Skeletal muscle tissue (tissue), 4 donors: ENCODE measurements around the gene CFAP97. TPM values are rescaled to one million over a fixed set of nuclear protein-coding genes. Genes with fewer than 3 reads are reported as not detected.
A peak's percentile ranks its signal among the peaks of the same experiment; 100 is the strongest.
"Not testable (repeated sequence)": the region's sequence is repeated elsewhere in the genome, so short reads cannot be mapped to it uniquely, and the experiment has no call there.

Experiments used
- H3K27ac ChIP-seq: one replicate; pipeline ENCODE4 v1.7.0; 2013; ENCODE audit warnings: mild to moderate bottlenecking, low read depth, low read length, inconsistent platforms
- H3K27me3 ChIP-seq, 3 donors: one replicate each; pipeline ENCODE4 v1.7.0; 2013; ENCODE audit warnings: low read length in 3 of 3; ENCODE audit not compliant: control insufficient read depth in 3 of 3, insufficient read depth in 3 of 3
- H3K36me3 ChIP-seq, 3 donors: one replicate each; pipeline ENCODE4 v1.7.0; 2013; ENCODE audit warnings: low read length in 3 of 3; ENCODE audit not compliant: control insufficient read depth in 3 of 3, insufficient read depth in 3 of 3
- H3K4me1 ChIP-seq, 3 donors: one replicate each; pipeline ENCODE4 v1.7.0; 2013; ENCODE audit warnings: low read length in 3 of 3, mild to moderate bottlenecking in 3 of 3; ENCODE audit not compliant: control insufficient read depth in 3 of 3, insufficient read depth in 3 of 3
- H3K4me3 ChIP-seq, 3 donors: one replicate each; pipeline ENCODE4 v1.7.0; 2013; ENCODE audit warnings: low read length in 3 of 3
- H3K9ac ChIP-seq, 3 donors: one replicate each; pipeline ENCODE4 v1.7.0; 2013; ENCODE audit warnings: low read length in 3 of 3, mild to moderate bottlenecking in 3 of 3, moderate library complexity in 2 of 3, low read depth in 1 of 3
- H3K9me3 ChIP-seq, 3 donors: one replicate each; pipeline ENCODE4 v1.7.0; 2013; ENCODE audit warnings: low read length in 3 of 3; ENCODE audit not compliant: control insufficient read depth in 3 of 3
- total RNA-seq: library from RNA; depleted of rRNA; stranded (reverse); fragments of >200 nt; gene quantifications from one replicate; pipeline ENCODE4 v1.2.3, GENCODE V29; 2014
- donor health status: Osteomylitis.

The CFAP97 gene
- total RNA-seq, 1 donor from 2014 or later, result 15.1 TPM

- Histone ChIP-seq H3K27me3 (no peaks in the 10 kb centered on the region), H3K27ac (no peak overlapping the region), H3K9ac (peak overlapping the region; percentile 57 to 82 (median 73)), H3K4me3 (peak overlapping the region; percentile 74 to 87 (median 80)), H3K36me3 (no peaks in the 10 kb centered on the region), H3K4me1 (peaks cover 9 to 15% (median 13%) of the 10 kb centered on the region in 3 donors), H3K9me3 (no peaks in the 10 kb centered on the region)
Measured at GRCh38 chr4:185127021-185127925, 76.5 kb downstream of the CFAP97 start.

- no peak overlapping the region for H3K4me3 ChIP-seq
Measured at GRCh38 chr4:185124006-185124405, 79.8 kb downstream of the CFAP97 start.

GRCh38 chr4:185122681-185123345 lies 81.0 kb downstream of the CFAP97 start:
- Histone ChIP-seq H3K4me3 (no peak overlapping the region), H3K9ac (no peak overlapping the region), H3K4me1 (peaks cover 0 to 6% (median 6%) of the 10 kb centered on the region in 3 donors)

More at GRCh38 chr4:185124006-185124405, 79.8 kb downstream of the CFAP97 start:
- Histone ChIP-seq H3K4me1 (peaks cover 7 to 13% (median 12%) of the 10 kb centered on the region in 3 donors), H3K27me3 (no peaks in the 10 kb centered on the region), H3K27ac (no peak overlapping the region), H3K36me3 (no peaks in the 10 kb centered on the region), H3K9ac (no peak overlapping the region), H3K9me3 (no peaks in the 10 kb centered on the region)

GRCh38 chr4:185120631-185120946 lies 83.2 kb downstream of the CFAP97 start:
- Histone ChIP-seq H3K27me3 (no peaks in the 10 kb centered on the region), H3K4me1 (peaks cover 0 to 6% (median 5%) of the 10 kb centered on the region in 3 donors), H3K9me3 (no peaks in the 10 kb centered on the region), H3K36me3 (no peaks in the 10 kb centered on the region), H3K4me3 (no peak overlapping the region), H3K9ac (no peak overlapping the region), H3K27ac (no peak overlapping the region)

More at GRCh38 chr4:185122681-185123345, 81.0 kb downstream of the CFAP97 start:
- no peaks in the 10 kb centered on the region for H3K27me3 ChIP-seq
- no peaks in the 10 kb centered on the region for H3K9me3 ChIP-seq
- H3K27ac ChIP-seq, result no peak overlapping the region
- no peaks in the 10 kb centered on the region for H3K36me3 ChIP-seq

GRCh38 chr4:185119927-185120630 lies 83.7 kb downstream of the CFAP97 start:
- no peaks in the 10 kb centered on the region for H3K9me3 ChIP-seq
- peaks cover 0 to 6% (median 6%) of the 10 kb centered on the region in 3 donors for H3K4me1 ChIP-seq
- H3K9ac ChIP-seq, result no peak overlapping the region
- no peak overlapping the region for H3K27ac ChIP-seq
- H3K4me3 ChIP-seq, result no peak overlapping the region
- H3K27me3 ChIP-seq, result no peaks in the 10 kb centered on the region
- H3K36me3 ChIP-seq, result no peaks in the 10 kb centered on the region

- not testable (repeated sequence) for H3K9ac ChIP-seq, H3K27me3 ChIP-seq, H3K27ac ChIP-seq, H3K36me3 ChIP-seq, H3K4me1 ChIP-seq, H3K9me3 ChIP-seq, H3K4me3 ChIP-seq
Measured at GRCh38 chr4:185119467-185119866, 84.3 kb downstream of the CFAP97 start.

- Histone ChIP-seq H3K9me3 (no peaks in the 10 kb centered on the region), H3K4me1 (peaks cover 0 to 6% (median 6%) of the 10 kb centered on the region in 3 donors), H3K36me3 (no peaks in the 10 kb centered on the region), H3K4me3 (no peak overlapping the region), H3K27ac (no peak overlapping the region), H3K9ac (no peak overlapping the region), H3K27me3 (no peaks in the 10 kb centered on the region)
Measured at GRCh38 chr4:185118876-185119275, 84.9 kb downstream of the CFAP97 start.

- Histone ChIP-seq H3K27me3 (no peaks in the 10 kb centered on the region), H3K4me1 (peaks cover 7 to 15% (median 12%) of the 10 kb centered on the region in 3 donors), H3K27ac (no peak overlapping the region), H3K4me3 (no peak overlapping the region), H3K9ac (no peak overlapping the region), H3K36me3 (no peaks in the 10 kb centered on the region), H3K9me3 (no peaks in the 10 kb centered on the region)
Measured at GRCh38 chr4:185117300-185117934, 86.4 kb downstream of the CFAP97 start.

- peak overlapping the region; percentile 45 for H3K27ac ChIP-seq
- no peaks in the 10 kb centered on the region for H3K27me3 ChIP-seq
- no peaks in the 10 kb centered on the region for H3K9me3 ChIP-seq
- no peaks in the 10 kb centered on the region for H3K36me3 ChIP-seq
- H3K4me1 ChIP-seq, result peaks cover 18 to 25% (median 23%) of the 10 kb centered on the region in 3 donors
- H3K9ac ChIP-seq, result peak overlapping the region in 1 of 3 donors; percentile 28
- H3K4me3 ChIP-seq, result peak overlapping the region in 1 of 3 donors; percentile 23
Measured at GRCh38 chr4:185115827-185116232, 88.0 kb downstream of the CFAP97 start.
